GM18951 (cell line): ENCODE data around the gene TSHZ2.
"Not testable (repeated sequence)": the region's sequence is repeated elsewhere in the genome, so short reads cannot be mapped to it uniquely, and the experiment has no call there.

Source experiments
- POLR2A ChIP-seq: IDR thresholded peaks from 4 replicates; pipeline ENCODE4 v1.6.1; 2011; ENCODE audit warnings: mild to moderate bottlenecking; ENCODE audit not compliant: insufficient read length, insufficient read depth; ENCODE audit errors: extremely low read depth
- in situ Hi-C: fragments of 300-500 bp; cut with MboI; formaldehyde crosslinking; loops from one replicate; pipeline ENCODE4 v1.12.0; 2022; ENCODE audit warnings: low sequenced_read_pairs, mixed read lengths, inconsistent platforms; ENCODE audit not compliant: unreplicated experiment

The TSHZ2 gene

DNA sequence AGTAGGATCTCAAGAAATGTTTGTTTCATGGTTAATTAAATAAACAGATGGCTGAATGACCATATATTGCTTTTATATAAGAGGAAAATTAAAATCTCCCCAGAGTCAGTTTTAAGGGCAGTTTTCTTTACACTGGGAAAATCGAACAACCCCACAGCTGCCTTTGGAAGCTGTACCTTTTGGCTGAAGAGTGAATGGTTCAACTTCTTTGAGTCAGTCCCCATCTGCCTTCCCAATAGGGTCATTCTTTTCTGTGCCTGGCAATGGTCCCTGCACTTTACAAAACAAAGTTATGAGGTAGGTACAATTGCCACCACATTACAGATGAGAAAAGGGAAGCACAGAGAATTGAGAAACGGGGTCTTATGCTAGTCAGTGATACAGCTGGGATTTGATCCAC, 39.5 kb downstream of the TSHZ2 start:
- TF ChIP-seq POLR2A, result no peak
- in situ Hi-C loops, result no loop called here

DNA sequence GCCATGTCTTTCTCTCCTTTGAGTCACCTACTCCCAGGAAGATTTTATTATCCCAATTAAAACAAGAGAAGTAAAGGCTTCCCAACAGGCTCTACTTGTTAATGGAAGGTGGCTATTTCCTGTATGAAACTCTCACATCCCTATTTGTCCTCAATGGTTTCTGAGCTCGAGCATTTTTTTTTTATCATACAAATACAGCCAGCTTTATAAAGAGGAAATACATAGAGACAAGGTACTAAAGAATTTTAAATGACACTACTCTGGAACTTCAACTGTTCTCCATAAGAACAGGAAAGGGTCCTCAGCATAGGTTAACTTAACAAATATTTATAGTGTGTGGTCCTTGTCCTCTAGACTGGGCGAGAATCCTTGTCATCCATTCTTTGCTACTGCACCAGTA, 41.0 kb downstream of the TSHZ2 start:
- no peak for TF ChIP-seq POLR2A
- in situ Hi-C loops, result no loop called here

DNA sequence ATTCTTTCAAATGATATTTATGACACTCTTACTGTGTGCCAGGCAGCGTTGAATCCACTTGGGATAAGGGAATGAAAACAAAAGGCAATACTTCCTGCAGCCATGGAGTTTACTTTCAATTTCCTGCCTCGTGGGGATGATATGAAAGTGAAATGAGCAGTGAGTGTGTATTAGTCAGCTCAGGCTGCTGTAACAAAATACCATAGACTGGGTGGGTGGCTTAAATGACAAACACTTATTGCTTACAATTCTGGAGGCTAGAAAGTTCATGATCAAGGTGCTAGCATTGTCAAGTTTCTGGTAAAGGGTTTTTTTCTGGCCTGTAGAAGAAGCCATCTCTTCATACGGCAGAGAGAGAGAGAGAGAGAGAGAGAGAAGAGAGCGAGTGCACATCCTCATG, 41.7 kb downstream of the TSHZ2 start:
- in situ Hi-C loops, result no loop called here
- no peak for TF ChIP-seq POLR2A

DNA sequence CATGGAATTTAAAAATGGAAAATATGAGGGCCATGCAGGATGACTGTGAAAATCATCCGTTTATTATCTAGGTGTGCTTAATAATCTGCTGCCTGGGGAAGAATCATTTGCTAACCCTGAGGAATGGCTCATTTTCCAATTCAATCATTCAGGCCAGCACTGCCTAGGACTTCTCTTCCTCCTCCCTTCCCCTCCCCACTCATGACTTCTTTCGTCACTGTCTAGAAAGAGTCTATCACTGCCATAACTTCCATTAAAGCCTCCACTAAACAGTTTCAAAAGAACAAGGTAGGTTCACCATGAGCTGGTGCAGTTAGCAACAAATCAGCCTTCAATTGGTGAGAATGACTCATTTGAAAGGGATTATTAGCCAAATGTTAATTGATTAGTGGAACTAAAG, 43.9 kb downstream of the TSHZ2 start:
- no peak for TF ChIP-seq POLR2A
- in situ Hi-C loops, result no loop called here

DNA sequence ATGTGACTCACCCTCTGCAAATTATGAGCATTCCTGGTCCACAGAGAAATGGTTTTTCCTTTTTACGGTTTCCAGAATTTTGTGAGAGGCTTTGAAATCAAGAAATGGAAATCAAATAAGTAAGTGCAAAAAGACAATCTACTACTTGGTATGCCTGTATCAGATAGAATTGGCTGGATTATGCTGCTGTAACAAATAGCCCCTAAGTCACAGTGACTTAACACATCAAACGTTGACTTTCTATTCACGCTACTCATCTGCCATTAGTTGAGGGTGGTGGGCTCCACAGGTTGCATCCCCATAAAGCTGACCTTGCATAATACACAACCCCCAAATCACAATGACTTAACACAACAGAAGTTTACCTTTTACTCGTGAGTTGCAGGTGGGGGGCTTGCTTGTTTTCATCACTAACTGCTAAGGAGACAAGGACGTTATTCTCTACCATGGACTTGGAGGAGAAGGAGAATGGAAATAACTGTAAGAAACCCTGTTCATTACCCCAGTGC, 44.4 kb downstream of the TSHZ2 start:
- in situ Hi-C loops, result no loop called here
- no peak for TF ChIP-seq POLR2A

DNA sequence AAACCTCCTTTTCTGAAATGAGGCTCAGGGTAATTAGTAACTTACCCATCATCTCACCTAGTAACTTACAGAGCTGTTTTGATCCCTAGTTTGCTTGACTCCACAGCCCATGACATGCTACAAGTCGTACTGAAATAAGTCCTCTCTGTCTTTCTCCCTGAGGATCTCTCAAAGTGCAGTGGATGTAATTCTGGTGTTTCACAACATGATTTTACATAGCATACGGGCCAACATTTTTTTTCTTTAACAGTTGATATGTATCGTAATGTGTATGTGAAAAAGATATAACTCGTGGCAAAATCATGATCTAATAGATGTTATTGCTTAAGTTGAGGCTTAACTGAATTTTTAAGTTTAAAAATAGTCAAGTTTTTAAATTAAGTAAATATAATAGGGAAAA, 45.0 kb downstream of the TSHZ2 start:
- no peak for TF ChIP-seq POLR2A
- in situ Hi-C loops, result no loop called here

DNA sequence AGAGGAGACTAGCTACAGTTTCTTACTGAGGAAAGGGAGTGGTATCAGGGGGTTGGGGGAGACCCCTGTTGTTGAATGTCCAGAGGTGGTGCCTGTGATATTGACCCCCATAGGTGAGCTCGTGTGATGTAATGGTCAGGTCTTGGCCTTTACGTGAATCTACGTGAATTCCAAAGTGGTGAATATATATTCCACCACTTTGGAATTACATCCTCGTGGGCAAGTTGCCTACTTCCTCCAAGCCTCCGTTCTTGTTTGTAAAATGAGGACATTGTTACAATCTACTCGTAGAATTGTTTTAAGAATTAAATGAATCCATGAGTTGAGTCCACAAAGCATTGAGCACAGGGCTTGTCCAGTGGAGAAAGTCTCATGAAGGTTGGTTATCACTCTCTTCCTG, 47.3 kb downstream of the TSHZ2 start:
- in situ Hi-C loops, result no loop called here
- TF ChIP-seq POLR2A, result no peak

DNA sequence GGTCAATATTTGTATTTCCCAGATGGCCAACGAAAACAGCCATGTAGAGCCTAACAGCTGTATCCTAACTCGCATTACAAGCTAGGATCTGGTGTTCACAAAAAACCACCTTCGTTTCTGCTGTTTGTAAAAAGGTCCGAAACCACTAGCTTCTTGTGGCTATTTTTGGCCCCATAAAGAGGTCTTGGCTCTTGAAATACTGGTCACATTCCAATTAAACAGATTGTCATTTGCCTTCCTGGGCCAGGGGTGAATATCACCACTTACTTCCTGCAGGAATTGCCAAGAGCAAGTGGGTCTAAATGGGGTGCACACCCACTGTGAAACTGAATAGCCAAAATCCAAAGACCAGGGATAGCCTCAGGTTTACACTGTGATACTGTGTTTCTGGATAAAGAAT, 48.2 kb downstream of the TSHZ2 start:
- TF ChIP-seq POLR2A, result no peak
- in situ Hi-C loops, result no loop called here

DNA sequence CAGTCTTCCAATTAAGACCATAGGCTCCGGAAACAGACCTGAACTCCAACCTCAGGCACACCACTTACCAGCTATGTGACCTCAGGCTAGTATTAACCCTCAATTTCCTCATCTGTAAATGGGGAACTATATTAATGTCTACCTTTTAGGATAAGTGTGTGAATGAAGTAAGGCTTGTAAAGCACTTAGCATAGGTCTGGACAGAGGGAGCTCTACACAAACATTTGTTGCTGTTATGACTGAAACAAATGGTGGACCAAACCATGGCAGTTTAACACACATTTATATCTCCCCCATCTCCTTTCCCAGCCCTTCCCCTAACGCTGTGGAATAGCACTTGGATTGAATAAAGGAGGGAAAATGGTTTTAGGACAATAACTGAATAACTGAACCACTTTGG, 48.7 kb downstream of the TSHZ2 start:
- in situ Hi-C loops, result no loop called here
- no peak for TF ChIP-seq POLR2A

DNA sequence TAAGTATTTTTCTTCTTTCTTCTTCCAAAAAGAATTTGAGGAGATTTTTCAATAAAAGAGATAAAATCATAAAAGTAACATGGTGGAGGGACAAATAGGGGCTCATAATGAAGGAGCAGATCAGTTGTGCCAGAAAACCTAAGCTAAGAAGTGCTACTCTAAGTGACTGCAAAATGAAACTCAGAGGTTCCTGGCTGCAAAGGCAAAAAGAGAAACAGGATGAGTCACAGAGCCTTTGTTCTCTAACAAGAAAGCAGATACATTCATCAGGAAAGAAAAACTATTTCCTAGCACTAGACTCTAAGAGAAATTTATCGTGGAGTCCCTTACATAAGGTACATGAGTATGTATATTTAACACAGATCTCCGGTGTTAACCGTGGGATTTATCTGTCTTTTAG, 49.8 kb downstream of the TSHZ2 start:
- no peak for TF ChIP-seq POLR2A
- in situ Hi-C loops, result no loop called here

DNA sequence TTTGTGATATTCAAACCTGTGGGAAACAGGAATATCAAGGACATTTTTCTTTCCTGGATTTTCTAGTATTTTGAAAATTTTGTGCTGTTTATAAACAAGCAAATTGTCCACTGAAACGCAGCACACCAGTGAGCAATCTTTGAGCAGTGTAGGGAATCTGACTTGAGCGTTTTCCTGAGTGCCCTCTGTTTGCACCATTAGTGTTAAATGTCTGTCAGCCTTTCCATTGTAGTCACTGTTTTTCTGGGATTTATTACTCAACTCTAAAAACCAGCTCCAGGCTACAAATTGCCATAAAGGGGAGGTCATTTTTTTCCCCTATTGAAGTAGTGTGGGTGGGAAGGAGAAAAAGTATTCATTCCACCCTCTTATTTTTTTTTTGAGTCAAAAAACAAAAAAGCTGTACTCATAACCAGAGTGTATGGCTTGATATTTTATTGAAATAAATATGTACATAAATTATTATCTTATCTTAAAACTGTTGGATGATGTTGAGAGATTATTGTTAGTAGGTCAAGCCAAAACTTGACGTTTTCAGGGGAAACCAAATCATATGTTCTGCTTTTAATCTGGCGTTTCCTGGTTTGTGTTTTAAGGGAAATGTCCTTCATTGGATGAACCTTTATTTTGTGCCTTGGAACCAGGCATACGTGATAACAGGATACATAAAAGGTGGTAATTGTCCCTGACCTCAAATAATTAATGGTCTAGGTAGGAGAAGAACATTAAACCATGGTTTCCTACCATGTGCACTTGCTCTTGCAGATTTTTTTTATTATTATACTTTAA, 51.8 kb downstream of the TSHZ2 start:
- no peak for TF ChIP-seq POLR2A
- in situ Hi-C loops, result no loop called here

DNA sequence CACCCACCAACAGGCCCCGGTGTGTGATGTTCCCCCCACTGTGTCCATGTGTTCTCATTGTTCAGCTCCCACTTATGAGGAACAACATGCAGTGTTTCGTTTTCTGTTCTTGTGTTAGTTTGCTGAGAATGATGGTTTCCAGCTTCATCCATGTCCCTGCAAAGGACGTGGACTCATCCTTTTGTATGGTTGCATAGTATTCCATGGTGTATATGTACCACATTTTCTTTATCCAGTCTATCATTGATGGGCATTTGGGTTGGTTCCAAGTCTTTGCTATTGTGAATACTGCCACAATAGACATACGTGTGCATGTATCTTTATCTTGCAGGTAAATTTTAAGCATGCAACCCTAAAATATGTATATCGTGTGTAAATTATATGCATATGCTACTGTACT, 52.5 kb downstream of the TSHZ2 start:
- in situ Hi-C loops, result not testable (repeated sequence)

DNA sequence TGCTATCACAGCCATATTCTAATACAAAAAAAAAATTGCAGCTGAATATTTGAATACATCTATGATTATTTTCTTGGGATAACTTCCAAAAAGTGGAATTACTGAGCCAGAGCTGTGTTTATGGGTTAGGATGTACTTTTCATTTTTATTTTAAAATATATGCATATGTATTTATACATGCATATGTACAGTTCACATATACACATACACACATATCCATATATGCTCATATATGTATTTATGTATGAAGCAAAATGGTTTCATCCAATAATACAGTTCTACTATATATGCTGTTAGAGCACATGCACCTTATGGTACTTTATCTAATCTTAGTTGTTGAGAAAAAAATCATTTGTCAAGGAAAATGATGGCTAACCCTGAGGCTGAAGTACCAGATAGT, 54.9 kb downstream of the TSHZ2 start:
- no peak for TF ChIP-seq POLR2A

DNA sequence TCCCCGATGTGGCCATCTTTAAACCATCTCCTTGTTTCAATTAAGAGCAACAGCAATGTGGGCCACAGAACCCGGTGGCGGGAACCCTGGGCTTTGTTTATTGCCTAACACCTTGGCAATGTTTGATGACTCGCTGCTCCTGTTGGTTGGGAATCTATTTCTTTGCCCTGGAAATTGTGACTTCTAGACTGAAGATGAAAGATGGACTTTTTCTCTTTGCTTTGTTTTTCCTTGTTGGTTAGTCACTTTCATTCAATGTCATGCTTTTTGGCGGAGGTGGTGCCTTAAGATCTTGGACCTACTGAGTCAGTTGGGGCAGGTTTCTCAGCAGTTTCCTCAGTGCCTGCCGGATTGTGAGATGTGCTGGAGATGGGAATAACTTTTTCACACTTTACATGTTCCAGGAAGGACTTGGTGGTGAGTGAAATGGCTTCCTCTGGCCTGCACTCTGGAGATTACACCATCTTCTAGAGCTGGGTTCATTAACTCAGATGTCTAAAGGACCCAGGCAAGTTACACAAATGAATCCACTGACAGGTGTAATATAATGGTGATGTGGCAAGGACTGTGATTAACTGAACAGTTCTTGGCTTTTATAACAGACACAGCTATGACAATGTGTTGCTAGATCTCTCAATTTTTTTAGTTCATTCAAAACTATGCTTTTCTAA, 56.3 kb downstream of the TSHZ2 start:
- in situ Hi-C loops, result no loop called here
- no peak for TF ChIP-seq POLR2A

More for the DNA sequence above, 54.9 kb downstream of the TSHZ2 start:
- in situ Hi-C loops, result no loop called here

DNA sequence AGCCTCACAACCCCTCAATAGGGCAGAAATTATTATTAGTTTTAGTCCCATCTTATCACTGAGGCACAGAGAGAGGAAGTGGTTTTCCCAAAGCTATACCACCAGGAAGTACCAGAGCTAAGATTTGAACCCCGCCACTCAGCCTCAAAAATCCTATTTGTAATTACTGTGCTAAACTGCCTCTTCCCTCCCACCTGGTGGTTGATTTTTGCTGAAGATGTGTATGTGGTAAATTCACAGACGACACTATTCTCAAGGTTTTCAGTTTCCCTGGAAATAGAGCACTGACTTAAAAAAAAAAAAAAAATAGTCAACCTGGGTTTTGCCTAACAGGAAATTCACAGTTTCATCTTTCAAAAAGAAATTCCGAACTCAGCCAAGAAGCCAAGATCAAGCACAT, 57.9 kb downstream of the TSHZ2 start:
- in situ Hi-C loops, result no loop called here
- no peak for TF ChIP-seq POLR2A

DNA sequence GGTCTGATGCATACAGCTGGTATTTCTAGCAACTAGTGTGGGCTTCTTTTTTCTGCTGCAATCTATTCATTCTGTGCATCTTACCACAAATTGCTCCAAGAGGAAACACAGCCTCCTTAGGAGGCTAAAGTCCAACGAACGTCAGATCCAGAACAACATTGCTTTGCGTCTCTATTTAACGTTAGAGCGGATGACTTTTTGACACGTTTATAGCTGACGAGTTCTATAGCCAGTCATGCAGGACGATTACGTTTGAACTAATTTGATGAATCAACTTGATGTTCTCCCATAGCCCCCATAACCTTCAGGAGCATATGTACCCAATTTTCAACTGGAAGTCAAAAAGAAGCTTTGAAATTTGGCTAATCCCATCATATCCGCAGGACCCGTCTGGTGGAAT, 59.9 kb downstream of the TSHZ2 start:
- no peak for TF ChIP-seq POLR2A
- in situ Hi-C loops, result no loop called here
